ENCODE data around the gene GLYR1. TPM values are rescaled to one million over a fixed set of nuclear protein-coding genes. Genes with fewer than 3 reads are reported as not detected.

GLYR1 gene
- total and polyA plus RNA-seq, 2 donors (not counting 3 experiments of a cell fraction or from before 2014, with no cell fraction given): 47.9 to 107 TPM

DNA sequence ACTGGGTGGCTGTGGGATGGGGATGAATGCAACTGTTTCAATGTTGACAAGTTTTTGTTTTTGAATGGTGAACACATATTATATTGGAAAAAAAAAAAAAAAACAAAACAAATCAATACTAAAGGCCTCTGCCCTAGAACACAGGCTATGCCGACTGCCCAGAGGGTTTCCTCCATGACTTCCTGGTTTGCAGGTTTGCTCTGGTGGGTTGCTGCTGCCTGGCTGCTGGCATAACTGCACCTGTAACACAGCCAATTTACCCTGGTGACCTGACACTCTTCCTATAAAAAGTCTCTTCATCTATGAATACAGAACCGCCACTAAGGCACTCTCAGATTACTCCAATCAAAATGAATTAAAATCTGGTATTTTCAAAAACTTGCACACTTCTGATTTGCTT is 10.4 kb downstream of the GLYR1 start:
- no peak overlapping the region for H3K27ac ChIP-seq (ENCODE audit: insufficient read depth, low read depth, low read length)
- peaks cover 19 to 53% of the 10 kb centered on the region in 2 experiments for H3K36me3 ChIP-seq (ENCODE audit: control insufficient read depth in 2 of 2, extremely low read depth in 1 of 2, insufficient read depth in 2 of 2, low read length in 2 of 2)
- no peak overlapping the region for H3K4me3 ChIP-seq (replicated peaks in 1 of 3; ENCODE audit: insufficient read depth in 1 of 3, low read depth in 1 of 3, low read length in 3 of 3)
- H3K4me2 ChIP-seq (ENCODE audit: insufficient read depth, low read length): no peak overlapping the region
- peaks cover 12% of the 10 kb centered on the region for H3K79me2 ChIP-seq (ENCODE audit: control insufficient read depth, insufficient read depth, low read length)
- TF ChIP-seq GATA2 (IDR thresholded peaks at IDR 0.05; ENCODE audit: insufficient read depth, insufficient read length, low read depth, low read length) (no peak), POLR2AphosphoS5 (IDR thresholded peaks at IDR 0.05; ENCODE audit: insufficient read depth, low read depth, low read length) (no peak), JUN (IDR thresholded peaks at IDR 0.05; ENCODE audit: borderline replicate concordance, insufficient read depth, insufficient read length, low read depth) (no peak), EZH2 (IDR thresholded peaks at IDR 0.05; ENCODE audit: borderline replicate concordance, low read depth, low read length, severe bottlenecking) (no peak), POLR2A (IDR thresholded peaks at IDR 0.05; ENCODE audit: low read depth, low read length) (no peak), FOS (IDR thresholded peaks at IDR 0.05; ENCODE audit: borderline replicate concordance, insufficient read depth, low read length) (no peak), MYC (IDR thresholded peaks at IDR 0.05; ENCODE audit: low read depth, low read length) (no peak), CTCF (IDR thresholded peaks at IDR 0.05; ENCODE audit: extremely low read depth in 1 of 2, insufficient read depth in 1 of 2, low read depth in 1 of 2, low read length in 2 of 2) (no peak)
- TF ChIP-seq, protein P1, sequence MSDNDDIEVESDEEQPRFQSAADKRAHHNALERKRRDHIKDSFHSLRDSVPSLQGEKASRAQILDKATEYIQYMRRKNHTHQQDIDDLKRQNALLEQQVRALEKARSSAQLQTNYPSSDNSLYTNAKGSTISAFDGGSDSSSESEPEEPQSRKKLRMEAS (IDR thresholded peaks at IDR 0.05; ENCODE audit: insufficient read depth, insufficient read length): no peak
- H3K9me1 ChIP-seq (replicated peaks; ENCODE audit: control insufficient read depth, extremely low read depth, insufficient read depth, low read length): no peaks in the 10 kb centered on the region
- no TSS peak for BruUV-seq (replicated peaks)
- dilution Hi-C loops (cut with MboI; ENCODE audit: extremely low pct_ligation_motif_present, low sequenced_read_pairs): no loop called here
- H2AFZ ChIP-seq (ENCODE audit: low read depth, low read length): no peak overlapping the region
- H4K20me1 ChIP-seq (replicated peaks; ENCODE audit: control insufficient read depth, extremely low read depth, insufficient read depth, low read length): no peaks in the 10 kb centered on the region
- no peak for DNase-seq (ENCODE audit: low read depth, low spot score)
- H3K9me3 ChIP-seq (replicated peaks; ENCODE audit: control insufficient read depth, insufficient read depth, low read length): no peaks in the 10 kb centered on the region
- CTCF ChIA-PET: interaction anchor here (1.2 to 1.4 kb wide), 2 partner anchors 10 to 15 kb away, joined by 3 read pairs; no protein-coding TSS in a partner anchor
- intact Hi-C loops (cut with micrococcal nuclease): no loop called here
- POLR2A ChIA-PET: interaction anchor here (0.6 kb wide), 1 partner anchor 99 kb away, joined by 3 read pairs; no protein-coding TSS in a partner anchor
- no peak for FAIRE-seq
- H3K27me3 ChIP-seq (ENCODE audit: control insufficient read depth in 2 of 2, insufficient read depth in 2 of 2, low read length in 2 of 2): no peaks in the 10 kb centered on the region
- H3K4me1 ChIP-seq (ENCODE audit: control insufficient read depth, extremely low read depth, insufficient read depth, low read length): no peaks in the 10 kb centered on the region
- H3K9ac ChIP-seq (replicated peaks; ENCODE audit: extremely low read depth, insufficient read depth, low read length): no peak overlapping the region

Measured in endothelial cell of umbilical vein (primary cell).